NCI-H2107 (cell line): ENCODE results near the gene SRGAP2B.
"Not testable (repeated sequence)": the region's sequence is repeated elsewhere in the genome, so short reads cannot be mapped to it uniquely, and the experiment has no call there.

Experiments
- DNase-seq: peaks from one replicate; lab custom pipeline; 2025; lab: John Stamatoyannopoulos, UW

The SRGAP2B gene

DNA sequence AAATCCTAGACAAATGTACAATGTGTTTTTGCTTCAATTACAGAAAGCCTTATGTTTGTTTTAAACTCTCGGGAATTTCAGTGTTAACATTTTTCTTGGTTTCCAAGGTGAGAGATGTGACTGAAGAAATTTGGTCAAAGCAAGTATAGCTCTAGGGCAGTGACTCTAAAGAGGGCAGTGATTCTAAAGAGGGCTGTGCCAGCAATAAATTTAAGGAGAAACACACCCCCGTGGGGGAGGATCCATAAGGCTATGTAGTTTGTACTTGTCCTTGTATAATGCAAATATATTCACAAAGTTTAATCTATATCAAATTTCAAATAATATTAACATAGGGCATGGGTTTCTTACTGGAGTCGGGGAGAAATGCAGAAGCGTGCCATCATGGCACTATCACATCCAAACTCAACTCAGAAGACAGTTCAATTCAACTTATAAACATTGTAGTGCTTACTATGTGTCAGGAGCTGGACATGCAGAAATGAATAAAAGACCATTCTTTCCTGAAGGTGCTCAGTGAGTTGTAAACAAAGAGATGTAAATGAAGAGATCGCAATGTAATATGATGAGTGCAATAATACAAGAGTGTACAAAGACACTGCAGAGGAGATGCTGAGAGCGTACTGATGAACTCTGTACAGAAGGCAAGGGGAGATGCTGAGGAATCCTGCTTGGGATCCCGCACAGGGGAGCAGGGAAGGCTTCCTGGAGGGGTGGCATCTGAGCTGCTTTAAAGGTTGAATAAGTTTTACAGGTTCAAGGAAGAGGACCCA lies 12.5 kb downstream of the SRGAP2B start:
- DNase-seq: not testable (repeated sequence)

DNA sequence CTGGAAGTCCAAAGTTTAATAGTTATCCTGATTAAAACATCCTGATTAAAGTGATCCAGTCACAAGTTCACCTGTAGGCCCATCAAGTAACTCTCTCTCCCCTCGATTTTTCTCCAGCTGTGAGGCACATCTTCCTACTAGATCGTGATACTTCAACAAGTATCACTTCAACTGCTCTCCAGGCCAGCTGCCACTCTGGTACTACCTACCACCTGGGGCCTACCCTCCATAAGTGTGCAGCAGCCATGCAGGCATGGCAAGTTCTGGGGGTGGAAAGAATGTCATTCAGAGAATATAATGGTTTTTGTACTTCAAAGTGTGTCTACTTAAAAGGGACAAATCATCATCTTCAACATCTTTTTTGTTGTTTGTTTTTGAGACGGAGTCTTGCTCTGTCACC lies 14.9 kb downstream of the SRGAP2B start:
- not testable (repeated sequence) for DNase-seq

GRCh38 chr1:145079737-145080136 lies 15.4 kb downstream of the SRGAP2B start:
- not testable (repeated sequence) for DNase-seq

DNA sequence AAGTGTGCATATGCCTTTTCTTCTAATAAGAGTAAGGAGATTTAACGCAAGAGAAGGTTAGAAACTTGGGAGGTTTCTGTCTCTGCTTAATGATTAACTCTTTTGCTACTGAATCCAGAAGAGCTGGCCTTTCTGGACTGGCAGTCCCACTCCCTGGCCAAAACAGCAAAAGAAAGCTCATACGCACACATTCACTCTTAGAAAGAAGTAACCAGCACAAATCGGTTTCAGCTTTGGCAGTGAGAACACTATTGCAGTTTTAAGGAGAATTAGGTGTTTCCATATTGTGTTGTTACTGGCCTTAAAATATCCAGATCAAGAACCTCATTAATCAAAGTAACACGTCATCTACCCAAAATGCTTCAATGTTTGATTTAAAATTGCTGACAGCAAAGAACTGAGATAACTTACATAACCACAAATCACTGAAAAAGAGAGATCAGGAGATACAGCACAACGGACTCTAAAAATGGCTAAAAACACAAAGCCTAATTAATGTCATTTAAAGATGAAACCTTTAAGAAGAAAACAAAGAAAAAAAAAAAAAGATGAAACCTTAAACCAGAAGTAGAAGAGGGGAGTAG lies 16.2 kb downstream of the SRGAP2B start:
- DNase-seq: not testable (repeated sequence)

DNA sequence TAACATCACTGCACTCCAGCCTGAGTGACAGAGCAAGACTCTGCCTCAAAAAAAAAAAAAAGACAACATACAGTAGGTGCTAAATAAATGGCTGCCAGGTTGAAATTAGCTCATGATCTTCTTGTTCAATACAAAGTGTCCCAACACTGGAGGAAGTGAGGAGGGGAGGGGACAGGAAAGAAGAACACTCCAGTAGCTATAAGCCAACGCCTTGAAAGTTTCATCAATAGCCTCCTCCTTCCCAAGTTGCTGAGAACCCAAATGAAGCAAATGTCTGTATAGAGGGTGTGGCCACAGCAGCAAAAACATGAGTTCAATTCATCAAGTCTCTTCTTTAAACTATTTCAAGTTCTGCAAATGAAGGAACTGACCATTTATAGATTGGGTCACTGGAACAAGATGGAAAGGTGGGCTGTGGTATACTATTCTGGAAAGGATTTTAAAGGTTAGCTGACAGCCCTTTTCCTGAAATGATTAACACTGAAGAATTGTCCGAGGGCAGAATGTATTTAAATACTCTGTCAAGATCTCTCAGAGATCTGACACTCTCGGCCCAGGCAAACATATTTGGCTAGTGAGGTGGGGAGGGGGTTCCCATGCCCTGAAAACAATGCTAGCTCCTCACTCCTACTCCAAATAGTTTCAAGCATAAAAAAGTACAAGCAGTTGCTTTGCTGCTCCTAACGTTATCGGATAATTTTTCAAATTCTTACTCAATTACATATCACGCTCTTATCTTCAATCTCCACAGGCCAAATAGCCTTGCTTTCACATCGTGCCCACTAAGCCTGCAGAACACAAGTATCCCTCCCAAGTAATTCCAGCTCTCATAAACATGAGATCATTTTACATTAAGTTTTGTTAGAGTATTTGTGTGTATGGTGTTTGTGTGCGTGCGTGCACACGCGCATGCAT lies 17.0 kb downstream of the SRGAP2B start:
- not testable (repeated sequence) for DNase-seq

DNA sequence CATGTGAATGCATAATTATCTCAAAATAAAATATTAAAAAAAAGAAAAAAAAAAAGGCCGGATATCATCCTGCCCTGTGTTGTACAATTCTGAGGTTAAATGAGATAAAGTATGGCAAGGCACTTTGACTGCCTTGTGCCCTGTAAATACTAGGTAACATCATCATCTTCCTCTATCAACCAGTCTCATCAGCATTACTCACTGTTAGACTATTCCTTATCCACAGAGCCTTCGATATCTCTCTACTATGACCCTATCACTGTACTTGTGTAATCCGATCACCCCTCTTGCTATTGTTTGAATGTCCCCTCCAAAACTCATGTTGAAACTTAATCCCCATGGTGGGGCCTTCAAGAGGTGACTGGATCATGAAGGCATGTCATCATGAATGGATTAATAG lies 18.3 kb downstream of the SRGAP2B start:
- not testable (repeated sequence) for DNase-seq

DNA sequence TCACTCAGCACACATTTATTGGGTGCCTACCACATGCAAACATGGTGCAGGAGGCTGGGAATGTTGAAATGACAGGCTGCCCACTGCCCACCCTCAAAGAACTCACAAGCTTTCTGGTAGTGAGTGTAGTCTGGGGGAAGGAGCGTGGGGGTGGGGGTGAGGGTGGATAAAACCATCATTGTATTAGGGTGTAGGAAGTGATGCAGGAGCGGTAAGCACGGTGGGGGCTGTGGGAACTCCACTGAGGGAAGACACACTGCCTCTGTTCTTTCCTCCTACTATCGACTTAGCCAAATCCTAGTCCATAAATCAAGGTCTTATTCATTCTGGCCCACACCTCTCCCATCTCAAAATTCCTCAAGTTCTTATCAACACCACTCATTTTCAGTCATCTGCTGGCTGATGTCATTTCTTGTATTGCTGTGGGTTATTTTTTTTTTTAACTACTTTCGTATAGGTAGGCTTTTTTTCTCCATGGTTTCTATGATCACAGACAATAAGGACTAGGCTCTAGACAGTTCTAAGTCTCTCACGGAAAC lies 21.0 kb downstream of the SRGAP2B start:
- not testable (repeated sequence) for DNase-seq

GRCh38 chr1:145071569-145071968 lies 23.6 kb downstream of the SRGAP2B start:
- DNase-seq: not testable (repeated sequence)

- DNase-seq: not testable (repeated sequence)
These were observed 28.6 kb downstream of the SRGAP2B start for GRCh38 chr1:145066486-145066885.

DNA sequence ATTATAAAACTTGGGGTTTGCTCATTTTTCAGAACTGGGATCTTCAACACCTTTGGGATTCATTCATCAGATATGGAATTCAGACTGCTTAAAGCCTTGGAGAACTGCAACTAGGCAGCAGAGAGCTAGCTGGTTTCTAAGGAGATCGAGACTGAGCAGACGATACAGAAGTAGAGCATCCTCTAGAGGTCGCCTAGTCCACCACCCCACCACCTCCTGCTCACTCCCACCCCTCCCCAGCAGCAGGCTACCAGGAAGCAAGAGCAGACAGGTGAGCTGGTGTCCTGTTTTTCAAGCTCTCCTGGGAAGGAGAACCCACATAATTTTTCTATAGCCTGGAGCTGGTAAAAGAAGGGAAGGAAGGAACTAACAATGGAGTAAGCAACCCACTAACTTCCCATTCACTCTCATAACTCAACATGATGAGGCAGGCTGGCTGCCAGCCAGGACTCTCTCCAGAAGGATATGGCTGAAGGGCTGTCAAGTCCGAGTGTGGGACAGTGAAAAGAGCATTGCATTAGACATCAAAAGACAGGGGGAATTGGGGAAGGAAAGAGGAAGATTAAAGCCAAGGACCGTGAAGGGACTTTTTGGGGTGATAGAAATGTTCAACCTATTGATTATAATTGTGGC lies 29.8 kb downstream of the SRGAP2B start:
- not testable (repeated sequence) for DNase-seq

GRCh38 chr1:145063941-145064648 lies 31.0 kb downstream of the SRGAP2B start:
- DNase-seq: not testable (repeated sequence)

GRCh38 chr1:145063285-145063684 lies 31.8 kb downstream of the SRGAP2B start:
- not testable (repeated sequence) for DNase-seq

DNA sequence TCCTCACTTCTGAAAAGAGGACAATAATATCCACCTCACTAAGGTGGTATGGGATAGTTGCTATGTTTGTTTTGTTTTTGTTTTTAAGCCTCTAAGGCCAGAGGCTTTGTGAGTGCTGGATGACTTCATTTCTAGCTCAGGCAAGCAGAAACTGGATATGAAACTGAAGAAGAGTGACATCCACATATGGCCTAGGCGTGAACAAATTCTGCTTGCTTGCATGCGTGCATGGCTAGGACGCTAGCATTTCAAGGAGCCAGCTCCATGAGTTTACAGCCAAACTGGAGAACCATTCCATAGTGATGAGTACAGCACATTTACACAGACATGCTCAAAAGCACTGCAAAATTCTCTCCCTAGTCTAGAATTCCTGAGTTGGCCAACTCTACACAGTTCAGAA lies 36.9 kb downstream of the SRGAP2B start:
- DNase-seq: not testable (repeated sequence)

DNA sequence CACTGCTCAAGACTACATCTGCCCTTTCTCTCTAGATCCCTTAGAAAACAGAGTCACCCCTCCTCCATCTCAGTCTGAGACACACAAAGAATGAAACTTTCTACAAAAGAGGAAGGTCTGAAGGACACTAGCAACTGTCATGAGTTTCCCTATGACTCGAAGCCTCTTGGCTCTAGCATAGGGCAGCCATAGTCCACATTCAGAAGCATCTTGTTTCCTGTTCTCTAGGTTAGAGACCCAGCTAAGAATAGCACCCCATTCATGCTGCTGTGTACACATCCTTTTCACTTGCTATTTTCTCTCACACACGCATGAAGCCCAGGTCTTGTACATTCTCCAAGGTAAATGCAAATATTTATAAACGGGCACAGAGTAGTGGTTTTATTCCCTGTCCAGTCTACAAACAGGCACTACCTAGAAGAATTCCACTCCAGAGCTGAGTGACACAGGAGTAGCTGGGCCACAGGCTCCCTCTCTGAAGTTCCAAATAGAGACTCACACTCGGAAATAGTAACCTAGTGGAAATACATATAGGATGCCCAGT lies 39.8 kb downstream of the SRGAP2B start:
- DNase-seq: not testable (repeated sequence)

DNA sequence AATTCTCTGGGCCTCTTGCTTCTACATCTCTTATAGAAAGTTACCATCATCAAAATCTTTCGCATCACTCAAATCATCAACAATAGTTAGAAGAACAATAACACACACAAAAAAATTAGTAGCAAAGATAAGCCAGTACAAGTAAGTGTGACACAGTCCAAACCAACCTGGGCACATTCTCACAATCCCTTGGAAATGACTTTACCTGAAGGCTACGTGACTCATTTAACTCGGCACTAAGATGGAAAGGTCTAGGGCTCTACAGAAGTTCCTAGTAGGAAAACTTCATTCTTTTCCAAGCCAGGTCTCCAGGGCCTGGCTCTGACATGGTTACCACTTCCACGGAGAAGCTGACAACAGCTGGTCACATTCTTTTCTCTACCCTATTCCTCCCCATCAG lies 41.7 kb downstream of the SRGAP2B start:
- DNase-seq: not testable (repeated sequence)

DNA sequence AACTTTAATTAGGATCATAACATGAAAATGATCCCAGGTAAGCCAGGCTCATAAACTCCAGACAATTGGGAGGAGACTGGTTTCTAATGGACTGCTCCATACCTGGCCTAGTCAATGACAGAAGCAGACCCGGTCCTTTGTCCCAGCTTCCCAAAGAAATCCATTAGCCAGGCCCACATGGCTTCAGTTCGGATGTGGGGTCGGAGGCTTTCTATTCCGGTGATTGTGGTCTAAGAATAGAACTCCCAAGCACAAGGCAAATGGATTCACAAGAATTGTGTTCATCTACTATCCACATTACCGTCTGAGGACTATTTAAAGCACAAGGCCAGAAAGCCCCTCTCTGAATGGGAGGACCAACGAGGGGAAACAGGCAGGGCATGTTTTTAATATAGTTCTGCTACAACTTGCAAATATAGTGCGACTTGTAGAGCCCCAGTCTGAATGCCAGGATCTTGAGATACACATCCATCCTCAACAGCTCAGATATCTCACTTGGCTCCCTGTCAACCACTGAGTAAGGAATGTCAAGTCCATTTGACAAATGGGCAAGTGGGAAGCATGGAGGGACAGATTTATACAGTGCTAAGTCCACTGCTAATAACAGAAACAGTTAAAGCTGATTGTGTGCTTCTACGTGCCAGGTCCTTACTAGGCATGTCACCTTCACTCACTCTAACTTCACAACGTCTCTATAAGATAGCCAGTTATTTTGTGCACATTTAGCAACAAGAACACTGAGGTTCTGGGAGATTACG lies 42.9 kb downstream of the SRGAP2B start:
- DNase-seq: not testable (repeated sequence)

DNA sequence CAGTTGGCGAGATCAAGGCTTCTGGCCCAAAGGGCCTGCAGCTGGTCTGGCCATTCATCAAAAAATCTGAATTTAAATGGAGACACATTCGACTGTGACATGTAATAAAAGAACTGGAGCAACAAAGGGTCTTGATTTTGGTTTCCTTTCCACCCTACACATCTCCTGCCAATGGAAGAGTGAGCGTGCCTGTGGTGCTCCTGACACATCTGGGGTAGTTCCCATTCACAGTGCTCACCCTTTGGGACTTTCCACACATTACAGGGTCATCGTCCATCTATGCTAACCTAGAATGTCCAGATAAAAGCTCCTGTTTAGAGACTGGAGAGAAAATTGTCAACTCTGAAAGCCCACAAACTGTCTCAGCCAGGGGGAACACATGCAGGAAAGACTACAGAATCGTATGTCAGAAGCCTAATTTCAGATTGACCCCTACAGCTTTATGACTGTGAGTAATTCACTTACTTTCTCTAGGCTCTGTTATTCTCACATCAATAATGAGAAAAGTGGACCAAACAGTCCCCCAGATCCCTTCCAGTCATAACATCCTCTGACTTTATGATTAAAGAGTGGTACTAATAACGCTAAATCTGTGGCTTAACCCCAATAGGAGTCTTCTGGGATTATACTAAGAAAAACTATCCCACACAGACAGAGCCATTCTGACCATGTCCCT lies 46.8 kb downstream of the SRGAP2B start:
- DNase-seq: not testable (repeated sequence)

DNA sequence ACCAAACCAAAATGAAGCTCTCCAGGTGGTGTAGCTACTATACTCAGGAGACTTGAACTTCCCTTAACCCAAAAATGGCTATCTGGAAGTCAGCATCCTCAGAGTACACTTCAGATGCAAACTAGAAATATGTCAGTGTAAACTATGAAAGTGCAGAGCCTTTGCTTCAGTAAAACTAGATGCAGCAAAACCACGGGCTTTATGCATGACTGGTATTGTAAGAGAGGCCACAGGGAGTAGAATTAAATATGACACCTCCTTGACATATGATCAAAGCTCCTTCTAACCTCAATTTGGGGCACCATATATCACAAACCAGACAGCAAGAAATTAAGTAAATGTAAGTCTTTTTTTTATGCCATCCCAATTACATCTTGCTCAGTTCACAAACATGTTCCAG lies 47.6 kb downstream of the SRGAP2B start:
- DNase-seq: not testable (repeated sequence)

DNA sequence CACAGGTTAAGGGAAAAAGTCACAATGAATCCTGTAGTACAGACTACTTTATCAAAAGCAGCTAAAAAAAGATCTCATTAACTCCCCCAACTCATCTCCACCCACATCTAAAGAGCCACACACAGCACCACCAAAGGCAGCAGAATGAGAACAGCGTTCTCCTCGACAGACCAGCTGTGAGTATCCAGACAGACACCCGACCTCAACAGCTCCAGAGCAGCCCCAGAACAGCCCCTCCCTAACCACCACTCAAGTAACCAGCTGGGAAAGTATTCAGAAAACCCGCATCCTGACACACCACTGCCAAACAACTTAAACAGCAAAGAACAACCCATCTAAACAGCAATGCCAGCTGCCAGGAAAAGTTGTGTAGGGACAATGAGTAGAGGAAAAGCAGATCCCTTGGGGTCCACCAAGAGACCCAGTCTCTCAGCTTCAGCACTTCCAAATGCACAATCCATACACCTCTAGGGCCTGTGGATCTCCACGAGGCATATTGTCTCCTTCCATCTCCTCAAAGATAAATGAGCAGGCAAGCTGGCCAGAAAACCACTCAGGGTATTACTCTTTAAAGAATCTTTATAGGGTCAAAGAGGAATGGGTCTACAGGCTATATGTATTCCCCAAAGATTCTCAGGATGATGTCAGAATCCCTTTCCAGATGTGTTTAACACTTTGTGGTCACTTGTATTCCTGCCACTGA lies 49.4 kb downstream of the SRGAP2B start:
- DNase-seq: not testable (repeated sequence)
